Esophagus muscularis mucosa (tissue), 4 donors: ENCODE results near the gene PARN. TPM values are rescaled to one million over a fixed set of nuclear protein-coding genes. Genes with fewer than 3 reads are reported as not detected.
"Not testable (repeated sequence)": the region's sequence is repeated elsewhere in the genome, so short reads cannot be mapped to it uniquely, and the experiment has no call there.

Experiments used
- DNase-seq: peaks from one replicate; pipeline ENCODE4 v3.0.0-alpha.2; 2017; ENCODE audit errors: extremely low spot score
- H3K27ac ChIP-seq, 4 donors: fragments of 200-600 bp; sonication (generic); replicated peaks in 1 of 4; 1 replicate in 3 of 4; 2 replicates in 1 of 4; pipeline ENCODE4 v1.5.1; 2016 to 2019; ENCODE audit warnings: mild to moderate bottlenecking in 1 of 4
- H3K27me3 ChIP-seq, 4 donors: fragments of 200-600 bp; sonication (generic); one replicate each; pipeline versions ENCODE4 v1.5.1 to v1.6.0; 2016 to 2019
- H3K36me3 ChIP-seq, 4 donors: fragments of 200-600 bp; sonication (generic); one replicate each; pipeline ENCODE4 v1.5.1; 2016 to 2019
- H3K4me1 ChIP-seq, 4 donors: fragments of 200-600 bp; sonication (generic); one replicate each; pipeline ENCODE4 v1.5.1; 2016 to 2019
- H3K4me3 ChIP-seq, 4 donors: fragments of 200-600 bp; sonication (generic); 1 replicate in 2 of 4; 2 replicates in 2 of 4; pipeline ENCODE4 v1.5.1; 2016 to 2019; ENCODE audit warnings: mild to moderate bottlenecking in 4 of 4, moderate library complexity in 1 of 4
- H3K9me3 ChIP-seq, 4 donors: fragments of 200-600 bp; sonication (generic); 1 replicate in 3 of 4; 2 replicates in 1 of 4; pipeline ENCODE4 v1.5.1; 2016 to 2019
- EP300 ChIP-seq: sonication (generic); formaldehyde crosslinking; IDR thresholded peaks from one replicate; pipeline ENCODE4 v1.6.1; 2017; ENCODE audit warnings: antibody characterized with exemption
- POLR2A ChIP-seq: fragments of 450-650 bp; IDR thresholded peaks from one replicate; pipeline ENCODE4 v1.6.1; 2017; ENCODE audit warnings: antibody characterized with exemption, moderate library complexity, mild to moderate bottlenecking, low read depth
- POLR2AphosphoS5 ChIP-seq, 2 donors: sonication (generic); formaldehyde crosslinking; IDR thresholded peaks; one replicate each; pipeline ENCODE4 v1.6.1; 2017; ENCODE audit warnings: antibody characterized with exemption in 2 of 2
- WGBS: methylation state at CpG from one replicate; pipeline ENCODE4 v1.1.5; 2018; 5-methylcytosine and 5-hydroxymethylcytosine counted together
- intact Hi-C: fragments of 100-400 bp; cut with DNase I; formaldehyde crosslinking; loops from one replicate; pipeline ENCODE4 v1.15.1; 2023
- total RNA-seq, 4 donors: library from RNA; depleted of rRNA; stranded (reverse); fragments of >200 nt; gene quantifications; one replicate each; pipeline versions ENCODE4 v1.1.0 to v1.2.1, GENCODE V29; 2016
- TF ChIP-seq, protein P1 (sequence below), 3 experiments: fragments of 200-600 bp in 2 of 3; fragments of 450-650 bp in 1 of 3; sonication (generic) in 2 of 3; IDR thresholded peaks; one replicate each; pipeline ENCODE4 v1.5.1; 2017 to 2019; ENCODE audit warnings: antibody characterized with exemption in 3 of 3, mild to moderate bottlenecking in 2 of 3, moderate library complexity in 1 of 3

PARN gene
- total RNA-seq, 4 donors from 2014 or later = 32.6 to 43.5 (median 36.1) TPM

DNA sequence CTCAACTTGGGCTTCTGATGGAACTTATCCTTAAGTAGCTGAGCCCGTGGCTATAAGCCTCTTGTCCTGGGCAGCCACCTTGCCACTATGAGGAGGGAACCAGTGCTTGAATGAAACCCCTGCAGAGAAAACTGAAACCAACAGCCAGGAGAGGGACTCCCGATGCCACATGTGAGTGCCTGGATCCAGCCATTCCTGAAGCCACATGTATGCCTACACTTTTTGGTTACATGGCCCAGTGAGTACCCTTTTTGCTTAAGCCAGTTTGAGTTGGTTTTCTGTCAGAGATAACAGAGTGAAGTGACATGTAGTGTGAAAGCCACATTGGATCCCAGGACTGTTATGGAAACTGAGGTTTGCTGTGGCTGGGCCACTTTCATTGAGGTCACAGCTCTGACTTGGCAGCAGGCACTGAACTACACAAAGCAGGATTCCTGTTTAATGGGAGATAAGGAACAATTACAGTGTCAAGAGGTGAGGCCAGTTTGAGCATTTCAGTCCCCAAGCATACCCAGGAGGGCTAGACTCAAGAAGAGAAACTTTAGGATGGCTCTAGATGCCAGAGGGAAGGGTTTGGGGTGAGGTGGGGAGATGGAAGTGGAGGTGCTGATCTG is 222.2 kb downstream of the PARN start:
- no peak overlapping the region for H3K27ac ChIP-seq
- H3K4me1 ChIP-seq = peaks cover 0 to 6% (median 0%) of the 10 kb centered on the region in 4 donors
- H3K4me3 ChIP-seq = no peak overlapping the region
- H3K27me3 ChIP-seq = no peaks in the 10 kb centered on the region
- H3K9me3 ChIP-seq = no peaks in the 10 kb centered on the region
- DNase-seq = no peak
- intact Hi-C loops = no loop called here
- no peaks in the 10 kb centered on the region for H3K36me3 ChIP-seq
- TF ChIP-seq POLR2A (no peak), EP300 (no peak), POLR2AphosphoS5 (IDR thresholded peaks at IDR 0.05) (no peak)
- TF ChIP-seq, protein P1, sequence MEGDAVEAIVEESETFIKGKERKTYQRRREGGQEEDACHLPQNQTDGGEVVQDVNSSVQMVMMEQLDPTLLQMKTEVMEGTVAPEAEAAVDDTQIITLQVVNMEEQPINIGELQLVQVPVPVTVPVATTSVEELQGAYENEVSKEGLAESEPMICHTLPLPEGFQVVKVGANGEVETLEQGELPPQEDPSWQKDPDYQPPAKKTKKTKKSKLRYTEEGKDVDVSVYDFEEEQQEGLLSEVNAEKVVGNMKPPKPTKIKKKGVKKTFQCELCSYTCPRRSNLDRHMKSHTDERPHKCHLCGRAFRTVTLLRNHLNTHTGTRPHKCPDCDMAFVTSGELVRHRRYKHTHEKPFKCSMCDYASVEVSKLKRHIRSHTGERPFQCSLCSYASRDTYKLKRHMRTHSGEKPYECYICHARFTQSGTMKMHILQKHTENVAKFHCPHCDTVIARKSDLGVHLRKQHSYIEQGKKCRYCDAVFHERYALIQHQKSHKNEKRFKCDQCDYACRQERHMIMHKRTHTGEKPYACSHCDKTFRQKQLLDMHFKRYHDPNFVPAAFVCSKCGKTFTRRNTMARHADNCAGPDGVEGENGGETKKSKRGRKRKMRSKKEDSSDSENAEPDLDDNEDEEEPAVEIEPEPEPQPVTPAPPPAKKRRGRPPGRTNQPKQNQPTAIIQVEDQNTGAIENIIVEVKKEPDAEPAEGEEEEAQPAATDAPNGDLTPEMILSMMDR (IDR thresholded peaks at IDR 0.05) = no peak
- 100% methylated on average over 2 of the region's 2 CpGs for WGBS

DNA sequence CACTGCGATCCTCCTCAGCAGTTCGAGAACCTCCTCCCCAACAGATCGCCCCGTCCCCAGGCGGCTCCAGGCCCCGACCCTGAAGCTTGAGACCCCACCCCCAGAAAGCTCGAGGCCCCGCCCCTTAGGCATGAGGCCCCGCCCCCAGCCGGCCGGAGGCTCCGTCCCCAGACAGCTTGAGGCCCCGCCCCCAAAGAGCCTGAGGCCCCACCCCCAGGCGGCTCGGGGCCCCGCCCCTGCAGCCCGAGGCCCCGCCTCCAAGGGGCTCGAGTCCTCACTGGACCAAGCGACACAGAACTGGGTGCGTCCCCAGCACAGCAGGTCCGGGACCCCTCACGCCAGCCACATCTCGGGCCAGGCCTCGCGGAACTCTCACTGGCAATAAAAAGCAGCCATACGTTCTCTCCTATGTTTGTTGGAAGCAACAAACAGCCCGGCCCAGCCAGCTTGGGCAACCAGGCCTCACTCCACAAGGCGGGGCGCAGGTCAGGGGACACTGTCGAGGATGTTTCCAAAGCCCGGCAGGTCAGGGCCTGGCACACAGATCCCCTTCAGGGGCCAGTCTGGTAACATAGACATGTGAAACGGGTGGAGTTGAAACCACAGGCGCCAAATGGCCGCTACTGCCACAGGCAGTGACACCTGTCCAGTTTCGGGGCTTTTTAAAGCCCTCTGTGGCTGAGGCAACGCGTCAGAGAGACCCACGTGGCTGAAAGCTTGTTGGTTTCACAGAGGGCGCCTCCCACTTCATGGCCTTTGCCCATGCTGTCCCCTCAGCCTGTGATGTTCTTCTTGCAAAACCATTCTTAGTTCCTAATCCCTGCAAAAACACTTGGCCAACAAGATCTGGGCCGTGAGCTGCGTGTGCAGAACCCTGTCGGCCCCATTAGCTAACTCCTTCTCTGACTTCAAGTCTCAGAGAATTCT is 224.2 kb downstream of the PARN start:
- Histone ChIP-seq H3K36me3 (no peaks in the 10 kb centered on the region), H3K4me3 (no peak overlapping the region), H3K27ac (no peak overlapping the region), H3K27me3 (no peaks in the 10 kb centered on the region), H3K9me3 (no peaks in the 10 kb centered on the region), H3K4me1 (peaks cover 0 to 14% (median 0%) of the 10 kb centered on the region in 4 donors)
- TF ChIP-seq POLR2A = no peak
- no peak for TF ChIP-seq POLR2AphosphoS5 (IDR thresholded peaks at IDR 0.05)
- no peak for TF ChIP-seq EP300
- TF ChIP-seq, protein P1 (IDR thresholded peaks at IDR 0.05) = no peak
- 79% methylated on average over 7 of the region's 43 CpGs for WGBS
- no peak for DNase-seq
- intact Hi-C loops = no loop called here

GRCh38 chr16:14403001-14403389 is 227.1 kb downstream of the PARN start:
- peaks cover 14 to 36% (median 19%) of the 10 kb centered on the region in 4 donors for H3K4me1 ChIP-seq
- H3K27me3 ChIP-seq, H3K4me3 ChIP-seq, intact Hi-C loops, DNase-seq, H3K9me3 ChIP-seq, H3K36me3 ChIP-seq, H3K27ac ChIP-seq: not testable (repeated sequence)
- WGBS = 96% methylated on average over 8 of the region's 8 CpGs

- H3K27me3 ChIP-seq, DNase-seq, H3K9me3 ChIP-seq, H3K4me3 ChIP-seq, H3K27ac ChIP-seq, H3K36me3 ChIP-seq, intact Hi-C loops: not testable (repeated sequence)
- peaks cover 14 to 36% (median 19%) of the 10 kb centered on the region in 4 donors for H3K4me1 ChIP-seq
- WGBS = 95% methylated on average over 15 of the region's 15 CpGs
These were observed 227.7 kb downstream of the PARN start for GRCh38 chr16:14402114-14403000.

DNA sequence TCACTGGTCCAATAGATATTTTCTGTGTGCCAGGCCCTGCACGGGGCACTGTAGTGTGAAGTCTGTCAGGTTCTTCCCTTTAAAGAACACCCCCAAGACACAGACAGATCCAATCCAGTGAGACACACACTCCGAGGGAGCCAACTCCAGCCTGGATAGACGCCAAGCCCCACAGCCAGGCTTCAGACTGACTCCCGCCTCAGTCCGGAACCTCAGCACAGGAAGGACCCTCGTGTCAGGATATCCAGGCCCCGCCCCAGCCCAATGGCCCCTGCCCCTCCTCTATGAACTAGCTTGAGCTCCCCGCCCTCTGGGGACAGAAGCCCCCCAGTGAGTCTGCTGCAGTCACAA is 228.4 kb downstream of the PARN start:
- intact Hi-C loops = not testable (repeated sequence)
- 60% methylated on average over 2 of the region's 8 CpGs for WGBS

GRCh38 chr16:14400978-14401710 is 228.9 kb downstream of the PARN start:
- H3K4me3 ChIP-seq, intact Hi-C loops, H3K27ac ChIP-seq, H3K9me3 ChIP-seq, DNase-seq, H3K27me3 ChIP-seq, H3K36me3 ChIP-seq: not testable (repeated sequence)
- peaks cover 14 to 36% (median 19%) of the 10 kb centered on the region in 4 donors for H3K4me1 ChIP-seq
- WGBS = 82% methylated on average over 11 of the region's 12 CpGs

More for the DNA sequence above, 228.4 kb downstream of the PARN start:
- H3K27ac ChIP-seq, H3K27me3 ChIP-seq, H3K36me3 ChIP-seq, H3K4me3 ChIP-seq, H3K9me3 ChIP-seq, DNase-seq: not testable (repeated sequence)
- H3K4me1 ChIP-seq = peaks cover 14 to 36% (median 19%) of the 10 kb centered on the region in 4 donors
